AG04450 (cell line): ENCODE results near the gene SPEF2. TPM values are rescaled to one million over a fixed set of nuclear protein-coding genes. Genes with fewer than 3 reads are reported as not detected.
"Not testable (repeated sequence)": the region's sequence is repeated elsewhere in the genome, so short reads cannot be mapped to it uniquely, and the experiment has no call there.

ENCODE experiments used
- CTCF ChIA-PET: fragments of 300-600, 350-600 bp; formaldehyde crosslinking; extraction: SDS; loops from one replicate; lab custom pipeline; 2022; ENCODE audit warnings: antibody characterized with exemption, inconsistent platforms; lab: Charles Lee
- POLR2A ChIA-PET: fragments of 350-600 bp; formaldehyde crosslinking; extraction: SDS; loops from one replicate; lab custom pipeline; 2021; ENCODE audit warnings: antibody characterized with exemption, inconsistent platforms; lab: Yijun Ruan, JAX
- DNase-seq: peaks from one replicate; pipeline ENCODE4 v3.0.0-alpha.2; 2011; ENCODE audit warnings: low read depth, low spot score
- H3K27ac ChIP-seq: one replicate; pipeline ENCODE4 v1.5.1; 2012; ENCODE audit warnings: low read depth, low read length, control low read depth
- H3K27me3 ChIP-seq: one replicate; pipeline ENCODE4 v1.6.0; 2012; ENCODE audit warnings: low read length; ENCODE audit not compliant: control insufficient read depth, insufficient read depth
- H3K4me3 ChIP-seq: 2 replicates; pipeline ENCODE4 v1.5.1; 2011; ENCODE audit warnings: mild to moderate bottlenecking, low read depth, low read length, control low read depth
- H3K9me3 ChIP-seq: 2 replicates; pipeline ENCODE4 v1.5.1; 2012; ENCODE audit warnings: low read length; ENCODE audit not compliant: control insufficient read depth, insufficient read depth
- CTCF ChIP-seq: IDR thresholded peaks from 2 replicates; pipeline ENCODE4 v1.5.1; 2011; ENCODE audit warnings: low read depth, low read length, control low read depth, inconsistent platforms
- polyA plus RNA-seq: library from polyadenylated mRNA; depleted of rRNA; stranded (reverse); fragments of >200 nt; gene quantifications from 2 replicates; pipeline ENCODE4 v1.2.3, GENCODE V29; 2011

Gene SPEF2
- polyA plus RNA-seq, 1 experiment, result 4.2 TPM

DNA sequence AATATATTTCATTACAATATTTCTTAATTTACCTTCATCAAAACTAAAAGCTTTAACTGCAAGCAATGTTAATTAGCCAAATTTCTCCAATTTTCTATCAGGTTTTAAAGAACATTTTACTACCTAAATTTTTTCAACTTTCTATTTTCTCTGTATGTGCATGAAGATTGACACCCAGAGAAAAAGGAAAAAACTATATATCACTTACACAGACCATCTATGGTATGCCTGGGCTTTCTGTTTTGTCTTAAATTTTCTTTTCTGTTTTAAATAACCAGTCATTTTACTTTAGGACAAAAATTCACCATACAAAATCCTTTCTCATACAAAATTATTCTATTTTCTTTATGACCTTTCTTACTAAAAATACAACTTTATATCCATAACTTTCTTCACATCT is 225.2 kb downstream of the SPEF2 start:
- CTCF ChIA-PET, result interaction anchor here (1.3 kb wide), 1 partner anchor 84 kb away, joined by 3 read pairs; no protein-coding TSS in a partner anchor
- TF ChIP-seq CTCF, result no peak
- Histone ChIP-seq H3K27ac (no peak overlapping the region), H3K9me3 (peaks cover 8% of the 10 kb centered on the region), H3K4me3 (no peak overlapping the region), H3K27me3 (no peaks in the 10 kb centered on the region)
- POLR2A ChIA-PET, result no interaction called here
- no peak for DNase-seq

- DNase-seq, H3K9me3 ChIP-seq, POLR2A ChIA-PET, CTCF ChIA-PET, H3K4me3 ChIP-seq, H3K27me3 ChIP-seq, H3K27ac ChIP-seq: not testable (repeated sequence)
These were observed 227.8 kb downstream of the SPEF2 start for GRCh38 chr5:35845508-35845907.

DNA sequence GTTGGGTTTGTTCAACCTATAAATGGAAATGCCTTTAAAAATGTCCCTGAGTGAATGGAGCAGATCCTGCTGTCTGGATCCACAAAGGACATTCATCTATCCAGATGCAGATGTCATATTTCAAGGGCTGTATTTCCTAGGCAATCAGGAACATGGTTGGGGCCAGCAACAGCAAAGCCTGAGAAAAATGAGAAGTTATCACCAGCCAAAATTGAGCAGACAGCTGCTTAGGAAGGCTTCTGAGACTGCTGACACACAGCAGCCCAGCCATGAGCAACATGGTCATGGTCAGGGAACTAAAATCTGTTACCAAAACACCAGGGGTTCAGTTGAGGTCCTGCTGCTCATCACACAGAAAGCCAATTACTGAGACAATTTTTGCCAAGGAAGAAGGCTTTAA is 229.8 kb downstream of the SPEF2 start:
- no peak overlapping the region for H3K4me3 ChIP-seq
- TF ChIP-seq CTCF, result no peak
- ChIA-PET POLR2A (no interaction called here), CTCF (interaction anchor here (0.6 kb wide), 1 partner anchor 568 kb away, joined by 5 read pairs; no protein-coding TSS in a partner anchor)
- no peaks in the 10 kb centered on the region for H3K27me3 ChIP-seq
- H3K9me3 ChIP-seq, result peaks cover 8% of the 10 kb centered on the region
- H3K27ac ChIP-seq, result no peak overlapping the region
- no peak for DNase-seq

GRCh38 chr5:35847961-35848360 is 230.3 kb downstream of the SPEF2 start:
- no peak overlapping the region for H3K4me3 ChIP-seq
- no peak for TF ChIP-seq CTCF
- POLR2A ChIA-PET, result no interaction called here
- no peaks in the 10 kb centered on the region for H3K27me3 ChIP-seq
- no peak overlapping the region for H3K27ac ChIP-seq
- H3K9me3 ChIP-seq, result peaks cover 8% of the 10 kb centered on the region
- DNase-seq, result no peak
- CTCF ChIA-PET, result interaction anchor here (0.6 kb wide), 1 partner anchor 567 kb away, joined by 5 read pairs; no protein-coding TSS in a partner anchor

DNA sequence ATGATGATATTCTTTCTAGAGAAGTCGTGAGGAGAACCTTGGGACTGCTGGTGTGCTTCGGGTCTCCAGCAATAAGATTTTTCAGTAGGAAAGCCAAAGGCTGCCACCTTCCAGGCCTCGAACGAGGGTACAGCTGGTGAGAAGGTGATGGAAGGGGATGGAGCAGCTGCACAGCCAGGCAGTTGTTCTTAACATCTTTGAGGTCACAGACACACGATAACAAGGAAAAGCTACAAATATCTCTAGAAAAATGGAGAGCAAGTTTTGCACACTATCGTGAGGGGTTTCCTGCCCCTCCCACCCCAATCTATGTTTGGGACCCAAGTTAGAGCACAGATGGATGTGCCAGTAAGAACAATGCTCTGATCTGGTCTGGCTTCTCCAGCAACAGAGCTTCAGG is 232.2 kb downstream of the SPEF2 start:
- ChIA-PET POLR2A (no interaction called here), CTCF (interaction anchor here (0.8 kb wide), 1 partner anchor 75 kb away, joined by 3 read pairs; no protein-coding TSS in a partner anchor)
- Histone ChIP-seq H3K27me3 (no peaks in the 10 kb centered on the region), H3K27ac (no peak overlapping the region), H3K4me3 (no peak overlapping the region), H3K9me3 (peaks cover 8% of the 10 kb centered on the region)
- TF ChIP-seq CTCF, result no peak
- DNase-seq, result no peak
